Omental fat pad (tissue), 4 donors: ENCODE results near the gene ZNF579. TPM values are rescaled to one million over a fixed set of nuclear protein-coding genes. Genes with fewer than 3 reads are reported as not detected.
A peak's percentile ranks its signal among the peaks of the same experiment; 100 is the strongest.

Experiments used
- ATAC-seq: fragments of 150-250 bp; one replicate; pipeline ENCODE4 v1.9.1; 2016; ENCODE audit warnings: mild to moderate bottlenecking, moderate library complexity; ENCODE audit not compliant: low FRiP score
- DNase-seq: peaks from one replicate; pipeline ENCODE4 v3.0.0-alpha.2; 2019; ENCODE audit warnings: low spot score
- CTCF ChIP-seq, 3 donors: fragments of 450-650 bp; IDR thresholded peaks; one replicate each; pipeline ENCODE4 v1.5.1; 2016 to 2017; ENCODE audit warnings: antibody characterized with exemption in 3 of 3, mild to moderate bottlenecking in 3 of 3, moderate library complexity in 2 of 3
- total RNA-seq, 4 donors: library from RNA; depleted of rRNA; stranded (reverse); fragments of >200 nt; gene quantifications; one replicate each; pipeline ENCODE4 v1.1.0, GENCODE V29; 2016

The ZNF579 gene
- total RNA-seq, 4 donors from 2014 or later: 1.3 to 4.0 (median 2.3) TPM

- no peak for TF ChIP-seq CTCF (IDR thresholded peaks at IDR 0.05)
- ATAC-seq (no peak), DNase-seq (no peak)
Observed at GRCh38 chr19:55553217-55554182, 27.1 kb downstream of the ZNF579 start.

GRCh38 chr19:55552620-55553019, 28.0 kb downstream of the ZNF579 start:
- no peak for DNase-seq
- ATAC-seq: no peak
- TF ChIP-seq CTCF (IDR thresholded peaks at IDR 0.05): no peak

- ATAC-seq (no peak), DNase-seq (no peak)
- TF ChIP-seq CTCF (IDR thresholded peaks at IDR 0.05): no peak
Observed at GRCh38 chr19:55552206-55552605, 28.4 kb downstream of the ZNF579 start.

- no peak for TF ChIP-seq CTCF (IDR thresholded peaks at IDR 0.05)
- ATAC-seq: no peak
- no peak for DNase-seq
Observed at GRCh38 chr19:55550321-55550650, 30.4 kb downstream of the ZNF579 start.

- ATAC-seq (no peak), DNase-seq (no peak)
- no peak for TF ChIP-seq CTCF (IDR thresholded peaks at IDR 0.05)
Observed at GRCh38 chr19:55549500-55550320, 30.9 kb downstream of the ZNF579 start.

GRCh38 chr19:55546822-55547614, 33.6 kb downstream of the ZNF579 start:
- ATAC-seq: peak; percentile 87
- peak; percentile 66 for DNase-seq
- no peak for TF ChIP-seq CTCF (IDR thresholded peaks at IDR 0.05)
